Lower leg skin (tissue), 3 donors: Measurements from ENCODE around the gene MEPCE.

ENCODE experiments used
- POLR2A ChIP-seq, 2 donors: fragments of 450-650 bp; IDR thresholded peaks; one replicate each; pipeline ENCODE4 v1.6.1; 2016 to 2017; ENCODE audit warnings: antibody characterized with exemption in 2 of 2, mild to moderate bottlenecking in 1 of 2, moderate library complexity in 1 of 2
- TF ChIP-seq, protein P1 (sequence below), 3 donors: fragments of 450-650 bp; IDR thresholded peaks; one replicate each; pipeline ENCODE4 v1.5.1; 2016; ENCODE audit warnings: antibody characterized with exemption in 3 of 3, mild to moderate bottlenecking in 3 of 3, moderate library complexity in 2 of 3

DNA sequence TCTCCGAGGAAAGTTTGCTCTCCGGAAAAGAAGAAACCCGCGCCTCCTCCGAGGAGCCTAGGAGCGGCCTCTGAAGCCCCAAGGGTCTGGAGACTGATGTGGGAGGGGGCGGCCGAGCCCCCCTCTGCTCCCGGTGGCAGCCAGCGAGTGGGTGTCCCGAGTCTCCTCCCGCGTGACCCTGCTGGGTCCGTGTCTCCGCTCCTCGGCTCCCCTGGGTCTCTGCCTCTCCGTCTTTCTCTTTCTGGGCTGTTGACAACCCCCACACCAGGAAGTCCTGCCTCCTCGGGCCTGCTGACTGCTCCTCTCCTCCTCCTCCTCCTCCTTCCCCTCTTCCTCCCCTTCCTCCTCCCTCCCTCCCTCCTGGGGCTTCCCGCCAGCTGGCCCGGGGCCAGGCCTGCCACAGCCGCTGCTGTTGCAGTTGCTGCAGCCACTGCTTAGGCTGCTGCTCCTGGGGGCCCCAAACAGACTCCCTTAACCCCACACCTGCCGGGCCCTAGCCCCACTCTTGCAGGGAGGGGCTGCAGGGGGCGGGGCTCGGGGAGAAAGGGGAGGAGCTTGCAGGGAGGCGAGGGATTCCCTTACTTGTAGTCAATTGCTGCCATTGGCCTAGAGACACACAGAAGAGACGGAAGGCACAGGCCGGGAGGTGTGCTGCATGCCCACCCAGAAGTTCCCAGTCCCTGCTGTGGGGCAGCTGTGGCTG is 49.5 kb downstream of the MEPCE start, which contains the start of gene TSC22D4:
- TF ChIP-seq, protein P1, sequence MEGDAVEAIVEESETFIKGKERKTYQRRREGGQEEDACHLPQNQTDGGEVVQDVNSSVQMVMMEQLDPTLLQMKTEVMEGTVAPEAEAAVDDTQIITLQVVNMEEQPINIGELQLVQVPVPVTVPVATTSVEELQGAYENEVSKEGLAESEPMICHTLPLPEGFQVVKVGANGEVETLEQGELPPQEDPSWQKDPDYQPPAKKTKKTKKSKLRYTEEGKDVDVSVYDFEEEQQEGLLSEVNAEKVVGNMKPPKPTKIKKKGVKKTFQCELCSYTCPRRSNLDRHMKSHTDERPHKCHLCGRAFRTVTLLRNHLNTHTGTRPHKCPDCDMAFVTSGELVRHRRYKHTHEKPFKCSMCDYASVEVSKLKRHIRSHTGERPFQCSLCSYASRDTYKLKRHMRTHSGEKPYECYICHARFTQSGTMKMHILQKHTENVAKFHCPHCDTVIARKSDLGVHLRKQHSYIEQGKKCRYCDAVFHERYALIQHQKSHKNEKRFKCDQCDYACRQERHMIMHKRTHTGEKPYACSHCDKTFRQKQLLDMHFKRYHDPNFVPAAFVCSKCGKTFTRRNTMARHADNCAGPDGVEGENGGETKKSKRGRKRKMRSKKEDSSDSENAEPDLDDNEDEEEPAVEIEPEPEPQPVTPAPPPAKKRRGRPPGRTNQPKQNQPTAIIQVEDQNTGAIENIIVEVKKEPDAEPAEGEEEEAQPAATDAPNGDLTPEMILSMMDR (IDR thresholded peaks at IDR 0.05), result no peak
- TF ChIP-seq POLR2A (IDR thresholded peaks at IDR 0.05), result peak in 1 of 2 donors; percentile 79
